ENCODE measurements around the gene EML6.

The EML6 gene

DNA sequence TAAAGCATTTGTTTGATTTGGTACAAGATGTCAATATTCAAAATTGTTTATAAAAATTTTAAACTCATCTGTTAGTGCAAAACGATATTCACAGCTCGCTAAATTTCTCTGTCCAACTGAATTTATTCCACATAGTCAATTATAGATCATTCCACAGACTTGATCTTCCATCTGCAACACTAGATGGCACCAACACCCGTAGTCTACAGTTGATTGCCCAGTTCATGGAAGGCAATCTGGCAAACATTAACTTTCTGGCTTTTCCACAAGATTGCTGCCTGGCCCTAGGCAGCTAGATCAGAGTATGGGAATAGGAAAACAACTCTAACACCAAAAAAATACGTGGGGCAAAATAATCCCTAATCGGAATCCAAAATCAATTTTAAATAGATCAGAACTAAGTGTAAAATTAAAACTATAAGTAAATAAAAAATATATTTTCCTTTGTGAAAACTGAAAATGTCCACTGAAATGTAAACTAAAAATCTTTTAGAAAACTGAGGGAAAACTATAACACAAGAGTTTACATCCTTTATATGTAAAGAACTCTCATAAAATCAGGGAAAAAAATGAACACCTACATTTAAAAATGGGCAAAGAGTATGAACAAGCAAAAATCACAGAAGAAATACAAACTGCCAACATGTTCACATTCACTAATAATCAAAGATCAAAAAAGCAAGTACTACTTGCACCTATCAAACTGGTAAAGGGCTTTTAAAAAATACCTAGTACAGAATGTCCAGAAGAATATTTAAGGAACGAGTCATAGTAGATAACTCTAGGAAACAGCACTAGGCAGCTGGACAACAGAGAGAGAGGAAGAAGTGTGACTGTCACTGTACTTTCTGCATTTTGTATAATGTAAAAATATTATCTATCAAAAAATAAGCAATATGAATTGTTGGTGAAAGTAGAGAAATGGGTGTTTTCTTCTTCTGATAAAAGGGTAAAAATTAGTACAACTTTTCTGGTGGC, 291.8 kb downstream of the EML6 start:
- no peak for TF ChIP-seq GATA3 (IDR thresholded peaks at IDR 0.05; ENCODE audit: low read depth, low read length)
- TF ChIP-seq GATA2 (IDR thresholded peaks at IDR 0.05; ENCODE audit: low read depth, low read length) = 0 out of 2 replicates have a peak, but pooled peaks have one; percentile 30

DNA sequence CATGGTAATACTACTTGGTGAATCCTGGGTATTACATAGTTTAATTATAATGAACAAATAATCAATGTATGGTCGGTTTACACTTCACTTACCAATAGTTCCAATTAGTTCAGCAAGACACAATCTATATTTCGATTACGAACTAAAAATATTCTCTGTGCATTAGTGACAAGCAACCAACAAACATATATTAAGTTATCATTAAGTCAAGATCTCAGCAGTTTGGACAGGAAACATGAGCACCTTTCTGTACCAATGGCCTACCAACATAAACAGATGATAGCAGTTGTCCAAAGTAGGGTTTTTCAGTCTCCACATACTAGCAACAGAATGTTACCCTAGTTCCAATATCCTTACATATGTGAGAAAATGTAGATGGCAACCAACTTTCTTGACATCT, 294.0 kb downstream of the EML6 start:
- no peak for TF ChIP-seq GATA3 (IDR thresholded peaks at IDR 0.05; ENCODE audit: low read depth, low read length)
- no peak for TF ChIP-seq GATA2 (IDR thresholded peaks at IDR 0.05; ENCODE audit: low read depth, low read length)

DNA sequence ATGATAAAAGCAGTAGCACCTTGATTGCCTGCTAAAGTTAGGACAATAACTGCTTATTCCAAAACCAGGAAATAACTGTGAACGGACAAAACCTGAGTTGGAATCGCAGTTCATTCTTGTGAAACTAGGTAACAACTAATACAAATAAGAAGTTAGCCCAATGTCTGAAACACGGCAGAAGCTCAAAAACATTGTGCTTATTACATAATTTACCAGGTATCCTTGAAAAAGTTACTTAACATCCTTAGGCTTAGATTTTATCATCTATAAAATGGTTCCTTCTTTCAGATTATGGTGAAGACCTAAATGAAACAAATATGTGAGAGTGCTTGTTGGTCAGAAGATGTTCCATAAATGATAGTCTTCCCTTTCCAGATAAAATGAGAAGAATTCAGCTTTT, 294.4 kb downstream of the EML6 start:
- TF ChIP-seq GATA2 (IDR thresholded peaks at IDR 0.05; ENCODE audit: low read depth, low read length) = no peak
- TF ChIP-seq GATA3 (IDR thresholded peaks at IDR 0.05; ENCODE audit: low read depth, low read length) = no peak

DNA sequence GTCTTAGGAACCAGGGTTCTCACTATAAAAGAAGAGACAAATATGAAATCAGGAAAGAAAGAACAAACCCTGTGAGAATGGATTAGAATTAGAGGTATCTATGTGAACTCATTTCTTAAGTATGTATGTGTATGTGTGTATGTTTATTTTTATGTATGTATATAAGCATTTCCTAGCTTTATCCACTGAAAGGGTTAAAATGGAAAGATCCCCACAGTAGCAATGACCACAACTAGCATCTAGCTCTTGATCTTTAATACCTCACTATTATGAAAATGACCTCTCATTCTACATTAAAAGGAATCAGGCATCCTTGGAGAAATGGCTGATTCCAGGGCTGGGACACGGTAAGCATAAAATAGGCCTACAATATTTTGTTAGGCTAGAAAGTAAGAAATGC, 295.2 kb downstream of the EML6 start:
- TF ChIP-seq GATA2 (IDR thresholded peaks at IDR 0.05; ENCODE audit: low read depth, low read length) (no peak), GATA3 (IDR thresholded peaks at IDR 0.05; ENCODE audit: low read depth, low read length) (no peak)

DNA sequence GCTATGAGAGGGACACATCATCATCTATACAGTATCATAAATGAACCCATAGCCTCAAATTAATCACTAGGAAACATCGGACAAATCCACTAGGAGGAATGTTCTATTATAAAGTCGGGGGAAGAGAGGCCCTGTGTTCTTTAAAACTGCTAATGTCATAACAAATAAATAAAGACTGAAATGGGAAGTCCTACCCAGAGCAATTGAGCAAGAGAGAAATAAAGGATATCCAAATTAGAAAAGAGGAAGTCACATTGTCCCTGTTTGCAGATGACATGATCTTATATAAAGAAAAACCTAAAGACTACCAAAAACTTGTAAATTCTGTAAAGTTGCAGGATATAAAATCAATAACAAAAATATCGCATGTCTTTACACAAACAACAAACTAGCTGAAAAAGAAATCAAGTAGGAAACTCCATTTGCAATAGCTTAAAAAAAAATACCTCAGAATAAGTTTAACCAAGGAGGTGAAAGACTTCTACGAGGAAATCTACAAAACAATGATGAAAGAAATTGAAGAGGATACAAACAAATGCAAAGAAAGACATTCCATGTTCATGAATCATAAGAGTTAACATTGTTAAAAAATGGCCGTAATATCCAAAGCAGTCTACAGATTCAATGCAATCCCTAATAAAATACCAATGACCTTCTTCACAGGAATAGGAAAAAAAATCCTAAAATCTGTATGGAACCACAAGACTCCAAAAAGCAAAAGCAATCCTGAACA, 296.2 kb downstream of the EML6 start:
- TF ChIP-seq GATA3 (IDR thresholded peaks at IDR 0.05; ENCODE audit: low read depth, low read length) = no peak
- TF ChIP-seq GATA2 (IDR thresholded peaks at IDR 0.05; ENCODE audit: low read depth, low read length) = no peak

All from SH-SY5Y (cell line).